Calu3 (cell line): Measurements from ENCODE around the gene ST6GALNAC3. TPM values are rescaled to one million over a fixed set of nuclear protein-coding genes. Genes with fewer than 3 reads are reported as not detected.

Source experiments
- BruUV-seq: library from RNA; stranded (reverse); fragments of 400-500 nt; replicated peaks from 2 replicates; lab custom pipeline; 2021; lab: Mats Ljungman, UMichigan
- CTCF ChIA-PET: fragments of 300-600 bp; sonication (Branson Sonifier 250); formaldehyde crosslinking; loops from one replicate; lab custom pipeline; 2022; ENCODE audit warnings: antibody characterized with exemption; lab: Charles Lee
- DNase-seq: peaks from one replicate; pipeline ENCODE4 v3.0.0; 2022
- H3K27ac Mint-ChIP-seq: one replicate; pipeline ENCODE4 v1.8.0; 2022; ENCODE audit warnings: mixed read lengths; ENCODE audit not compliant: unreplicated experiment
- H3K27me3 Mint-ChIP-seq: one replicate; pipeline ENCODE4 v1.8.0; 2022; ENCODE audit warnings: mixed read lengths; ENCODE audit not compliant: unreplicated experiment
- H3K36me3 Mint-ChIP-seq: one replicate; pipeline ENCODE4 v1.8.0; 2022; ENCODE audit warnings: mild to moderate bottlenecking, moderate library complexity, mixed read lengths; ENCODE audit not compliant: insufficient read depth, unreplicated experiment
- H3K4me1 Mint-ChIP-seq: one replicate; pipeline ENCODE4 v1.8.0; 2022; ENCODE audit warnings: mild to moderate bottlenecking, low read depth, mixed read lengths; ENCODE audit not compliant: unreplicated experiment
- H3K4me3 Mint-ChIP-seq: one replicate; pipeline ENCODE4 v1.8.0; 2022; ENCODE audit warnings: mild to moderate bottlenecking, low read depth, moderate library complexity, mixed read lengths; ENCODE audit not compliant: unreplicated experiment
- H3K9me3 Mint-ChIP-seq: one replicate; pipeline ENCODE4 v1.8.0; 2022; ENCODE audit warnings: low read depth, mixed read lengths; ENCODE audit not compliant: unreplicated experiment
- CTCF ChIP-seq: fragments of 200-600 bp; IDR thresholded peaks from one replicate; pipeline ENCODE4 v1.8.0; 2022; ENCODE audit warnings: antibody characterized with exemption; ENCODE audit not compliant: unreplicated experiment
- intact Hi-C: fragments of 100-400 bp; cut with micrococcal nuclease; formaldehyde crosslinking; loops from one replicate; pipeline ENCODE4 v1.10.0; 2022; ENCODE audit not compliant: unreplicated experiment
- total RNA-seq: library from RNA; stranded (reverse); gene quantifications from 2 replicates; pipeline ENCODE4 v1.2.3, GENCODE V29; 2022

ST6GALNAC3 gene
- total RNA-seq, 1 experiment from 2014 or later, result 0.87 TPM

- H3K9me3 Mint-ChIP-seq, result peaks cover 4% of the 10 kb centered on the region
- no peak for TF ChIP-seq CTCF
- no peaks in the 10 kb centered on the region for H3K36me3 Mint-ChIP-seq
- no peak for DNase-seq
- CTCF ChIA-PET, result no interaction called here
- no peak overlapping the region for H3K27ac Mint-ChIP-seq
- no peak overlapping the region for H3K4me3 Mint-ChIP-seq
- H3K4me1 Mint-ChIP-seq, result no peaks in the 10 kb centered on the region
- intact Hi-C loops, result no loop called here
- H3K27me3 Mint-ChIP-seq, result peaks cover 9% of the 10 kb centered on the region
- no TSS peak for BruUV-seq
Measured at GRCh38 chr1:76254104-76255030, 179.8 kb downstream of the ST6GALNAC3 start.

GRCh38 chr1:76256289-76257223 lies 182.0 kb downstream of the ST6GALNAC3 start:
- CTCF ChIA-PET, result no interaction called here
- H3K9me3 Mint-ChIP-seq, result no peaks in the 10 kb centered on the region
- BruUV-seq, result no TSS peak

GRCh38 chr1:76257823-76258222 lies 183.3 kb downstream of the ST6GALNAC3 start:
- CTCF ChIA-PET, result no interaction called here
- intact Hi-C loops, result no loop called here
- Mint-ChIP-seq H3K36me3 (no peaks in the 10 kb centered on the region), H3K27me3 (no peaks in the 10 kb centered on the region), H3K4me3 (no peak overlapping the region), H3K27ac (no peak overlapping the region), H3K4me1 (no peaks in the 10 kb centered on the region), H3K9me3 (peaks cover 3% of the 10 kb centered on the region)
- BruUV-seq, result no TSS peak
- TF ChIP-seq CTCF, result no peak
- DNase-seq, result no peak

More at GRCh38 chr1:76256289-76257223, 182.0 kb downstream of the ST6GALNAC3 start:
- intact Hi-C loops, result no loop called here
- TF ChIP-seq CTCF, result no peak
- H3K36me3 Mint-ChIP-seq, result no peaks in the 10 kb centered on the region
- H3K27me3 Mint-ChIP-seq, result no peaks in the 10 kb centered on the region
- H3K4me1 Mint-ChIP-seq, result no peaks in the 10 kb centered on the region
- DNase-seq, result no peak
- H3K27ac Mint-ChIP-seq, result no peak overlapping the region
- H3K4me3 Mint-ChIP-seq, result no peak overlapping the region

- Mint-ChIP-seq H3K27me3 (no peaks in the 10 kb centered on the region), H3K36me3 (no peaks in the 10 kb centered on the region), H3K4me1 (no peaks in the 10 kb centered on the region), H3K4me3 (no peak overlapping the region), H3K9me3 (peaks cover 3% of the 10 kb centered on the region), H3K27ac (no peak overlapping the region)
- CTCF ChIA-PET, result interaction anchor here (0.6 kb wide), 1 partner anchor 644 kb away, joined by 3 read pairs; no protein-coding TSS in a partner anchor
- DNase-seq, result no peak
- no peak for TF ChIP-seq CTCF
- BruUV-seq, result no TSS peak
- intact Hi-C loops, result no loop called here
Measured at GRCh38 chr1:76259270-76259669, 184.7 kb downstream of the ST6GALNAC3 start.
